ENCODE results near the gene GCSH. TPM values are rescaled to one million over a fixed set of nuclear protein-coding genes. Genes with fewer than 3 reads are reported as not detected.

The GCSH gene
- polyA plus RNA-seq, 1 donor from 2014 or later, result 81.8 TPM

DNA sequence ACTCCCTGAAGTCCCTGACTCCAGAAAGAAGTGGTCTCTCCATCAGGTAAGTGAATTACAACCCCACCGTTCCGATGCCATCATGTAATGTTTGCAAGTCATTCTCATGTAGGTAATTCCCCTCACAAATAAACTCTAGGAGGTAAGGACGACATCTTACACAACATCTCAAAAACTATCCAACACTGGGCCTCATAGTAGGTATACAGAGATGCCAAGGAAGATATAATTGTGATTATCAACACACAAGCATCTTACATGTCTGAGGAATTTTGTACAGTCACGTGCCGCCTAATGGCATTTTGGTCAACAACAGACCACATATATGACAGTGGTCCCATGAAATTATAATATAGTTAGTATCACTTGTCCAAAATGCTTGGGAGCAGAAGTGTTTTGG is 7.4 kb downstream of the GCSH start:
- Histone ChIP-seq H3K9me2 (ENCODE audit: insufficient read depth, low read length) (no peaks in the 10 kb centered on the region), H3K4me2 (ENCODE audit: low read length) (no peak overlapping the region), H3K9ac (ENCODE audit: low read length) (no peak overlapping the region), H3K27ac (ENCODE audit: low read length) (no peak overlapping the region), H4K20me1 (ENCODE audit: insufficient read depth) (no peaks in the 10 kb centered on the region), H3K79me2 (replicated peaks; ENCODE audit: insufficient read depth, low read length) (peaks cover 5% of the 10 kb centered on the region), H3K36me3 (ENCODE audit: insufficient read depth, low read length) (no peaks in the 10 kb centered on the region), H3K4me3 (ENCODE audit: low read length) (no peak overlapping the region), H3K9me3 (ENCODE audit: low read length) (no peaks in the 10 kb centered on the region), H3K27me3 (ENCODE audit: insufficient read depth, low read depth, low read length) (no peaks in the 10 kb centered on the region), H2AFZ (ENCODE audit: low read depth, low read length) (no peak overlapping the region), H3F3A (ENCODE audit: insufficient read depth, low read length, poor library complexity, severe bottlenecking) (no peaks in the 10 kb centered on the region)
- TF ChIP-seq, protein P1, sequence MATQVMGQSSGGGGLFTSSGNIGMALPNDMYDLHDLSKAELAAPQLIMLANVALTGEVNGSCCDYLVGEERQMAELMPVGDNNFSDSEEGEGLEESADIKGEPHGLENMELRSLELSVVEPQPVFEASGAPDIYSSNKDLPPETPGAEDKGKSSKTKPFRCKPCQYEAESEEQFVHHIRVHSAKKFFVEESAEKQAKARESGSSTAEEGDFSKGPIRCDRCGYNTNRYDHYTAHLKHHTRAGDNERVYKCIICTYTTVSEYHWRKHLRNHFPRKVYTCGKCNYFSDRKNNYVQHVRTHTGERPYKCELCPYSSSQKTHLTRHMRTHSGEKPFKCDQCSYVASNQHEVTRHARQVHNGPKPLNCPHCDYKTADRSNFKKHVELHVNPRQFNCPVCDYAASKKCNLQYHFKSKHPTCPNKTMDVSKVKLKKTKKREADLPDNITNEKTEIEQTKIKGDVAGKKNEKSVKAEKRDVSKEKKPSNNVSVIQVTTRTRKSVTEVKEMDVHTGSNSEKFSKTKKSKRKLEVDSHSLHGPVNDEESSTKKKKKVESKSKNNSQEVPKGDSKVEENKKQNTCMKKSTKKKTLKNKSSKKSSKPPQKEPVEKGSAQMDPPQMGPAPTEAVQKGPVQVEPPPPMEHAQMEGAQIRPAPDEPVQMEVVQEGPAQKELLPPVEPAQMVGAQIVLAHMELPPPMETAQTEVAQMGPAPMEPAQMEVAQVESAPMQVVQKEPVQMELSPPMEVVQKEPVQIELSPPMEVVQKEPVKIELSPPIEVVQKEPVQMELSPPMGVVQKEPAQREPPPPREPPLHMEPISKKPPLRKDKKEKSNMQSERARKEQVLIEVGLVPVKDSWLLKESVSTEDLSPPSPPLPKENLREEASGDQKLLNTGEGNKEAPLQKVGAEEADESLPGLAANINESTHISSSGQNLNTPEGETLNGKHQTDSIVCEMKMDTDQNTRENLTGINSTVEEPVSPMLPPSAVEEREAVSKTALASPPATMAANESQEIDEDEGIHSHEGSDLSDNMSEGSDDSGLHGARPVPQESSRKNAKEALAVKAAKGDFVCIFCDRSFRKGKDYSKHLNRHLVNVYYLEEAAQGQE (IDR thresholded peaks at IDR 0.05; ENCODE audit: borderline replicate concordance), result no peak
- no peak for TF ChIP-seq SMC3 (conservative IDR thresholded peaks at IDR 0.05; ENCODE audit: poor library complexity)
- TF ChIP-seq POLR2AphosphoS5 (IDR thresholded peaks at IDR 0.05), result no peak
- TF ChIP-seq RAD21 (conservative IDR thresholded peaks at IDR 0.05), result no peak
- TF ChIP-seq EZH2 (IDR thresholded peaks at IDR 0.05; ENCODE audit: borderline replicate concordance, insufficient read depth, low read length, poor library complexity, severe bottlenecking), result no peak
- TF ChIP-seq TAF1 (IDR thresholded peaks at IDR 0.05; ENCODE audit: low read depth), result no peak
- TF ChIP-seq, protein P2, sequence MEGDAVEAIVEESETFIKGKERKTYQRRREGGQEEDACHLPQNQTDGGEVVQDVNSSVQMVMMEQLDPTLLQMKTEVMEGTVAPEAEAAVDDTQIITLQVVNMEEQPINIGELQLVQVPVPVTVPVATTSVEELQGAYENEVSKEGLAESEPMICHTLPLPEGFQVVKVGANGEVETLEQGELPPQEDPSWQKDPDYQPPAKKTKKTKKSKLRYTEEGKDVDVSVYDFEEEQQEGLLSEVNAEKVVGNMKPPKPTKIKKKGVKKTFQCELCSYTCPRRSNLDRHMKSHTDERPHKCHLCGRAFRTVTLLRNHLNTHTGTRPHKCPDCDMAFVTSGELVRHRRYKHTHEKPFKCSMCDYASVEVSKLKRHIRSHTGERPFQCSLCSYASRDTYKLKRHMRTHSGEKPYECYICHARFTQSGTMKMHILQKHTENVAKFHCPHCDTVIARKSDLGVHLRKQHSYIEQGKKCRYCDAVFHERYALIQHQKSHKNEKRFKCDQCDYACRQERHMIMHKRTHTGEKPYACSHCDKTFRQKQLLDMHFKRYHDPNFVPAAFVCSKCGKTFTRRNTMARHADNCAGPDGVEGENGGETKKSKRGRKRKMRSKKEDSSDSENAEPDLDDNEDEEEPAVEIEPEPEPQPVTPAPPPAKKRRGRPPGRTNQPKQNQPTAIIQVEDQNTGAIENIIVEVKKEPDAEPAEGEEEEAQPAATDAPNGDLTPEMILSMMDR (IDR thresholded peaks at IDR 0.05; ENCODE audit: poor library complexity, severe bottlenecking), result no peak
- no peak for TF ChIP-seq EP300 (conservative IDR thresholded peaks at IDR 0.05; ENCODE audit: poor library complexity, severe bottlenecking)
- TF ChIP-seq MXI1 (conservative IDR thresholded peaks at IDR 0.05; ENCODE audit: poor library complexity, severe bottlenecking), result no peak

DNA sequence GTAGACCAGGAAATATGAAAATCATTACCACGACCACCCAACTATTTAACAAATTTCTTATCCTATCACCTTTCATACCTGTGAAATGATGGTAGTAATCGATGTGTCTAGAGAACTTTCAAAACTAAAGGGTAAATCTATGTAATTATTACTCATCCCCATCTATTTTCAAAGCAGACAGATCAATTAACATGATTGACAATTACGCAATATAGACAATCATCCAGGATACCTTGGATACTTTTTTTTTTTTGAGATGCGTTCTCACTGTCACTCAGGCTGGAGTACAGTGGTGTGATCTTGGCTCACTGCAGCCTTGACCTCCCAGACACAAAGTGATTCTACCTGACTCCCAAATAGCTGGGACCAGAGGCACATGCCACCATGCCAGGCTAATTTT is 15.2 kb downstream of the GCSH start:
- Histone ChIP-seq H4K20me1 (ENCODE audit: insufficient read depth) (no peaks in the 10 kb centered on the region), H3K36me3 (ENCODE audit: insufficient read depth, low read length) (no peaks in the 10 kb centered on the region), H3K79me2 (replicated peaks; ENCODE audit: insufficient read depth, low read length) (no peaks in the 10 kb centered on the region), H3F3A (ENCODE audit: insufficient read depth, low read length, poor library complexity, severe bottlenecking) (no peaks in the 10 kb centered on the region), H3K27ac (ENCODE audit: low read length) (no peak overlapping the region), H3K4me2 (ENCODE audit: low read length) (no peak overlapping the region), H3K9me2 (ENCODE audit: insufficient read depth, low read length) (no peaks in the 10 kb centered on the region), H3K27me3 (ENCODE audit: insufficient read depth, low read depth, low read length) (no peaks in the 10 kb centered on the region), H3K4me3 (ENCODE audit: low read length) (no peak overlapping the region), H3K9me3 (ENCODE audit: low read length) (no peaks in the 10 kb centered on the region), H3K9ac (ENCODE audit: low read length) (no peak overlapping the region), H2AFZ (ENCODE audit: low read depth, low read length) (no peak overlapping the region)
- TF ChIP-seq EZH2 (IDR thresholded peaks at IDR 0.05; ENCODE audit: borderline replicate concordance, insufficient read depth, low read length, poor library complexity, severe bottlenecking) (no peak), TAF1 (IDR thresholded peaks at IDR 0.05; ENCODE audit: low read depth) (no peak), EP300 (conservative IDR thresholded peaks at IDR 0.05; ENCODE audit: poor library complexity, severe bottlenecking) (no peak), POLR2AphosphoS5 (IDR thresholded peaks at IDR 0.05) (no peak), MXI1 (conservative IDR thresholded peaks at IDR 0.05; ENCODE audit: poor library complexity, severe bottlenecking) (no peak)
- TF ChIP-seq, protein P2 (IDR thresholded peaks at IDR 0.05; ENCODE audit: poor library complexity, severe bottlenecking), result no peak
